ENCODE measurements around the gene MRPS6. TPM values are rescaled to one million over a fixed set of nuclear protein-coding genes. Genes with fewer than 3 reads are reported as not detected.

MRPS6 gene
- total and polyA plus RNA-seq, 7 donors: 41.0 to 118 (median 78.8) TPM

GRCh38 chr21:34076835-34077234, 3.5 kb downstream of the MRPS6 start:
- DNase-seq: no peak
- no peaks in the 10 kb centered on the region for H3K36me3 ChIP-seq
- H3K27me3 ChIP-seq: no peaks in the 10 kb centered on the region
- H3K4me1 ChIP-seq: peaks cover 0 to 78% (median 71%) of the 10 kb centered on the region in 4 donors
- H3K4me3 ChIP-seq: peak overlapping the region in 1 of 4 donors; percentile 69
- 93 to 98% methylated on average over 1 of the region's 1 CpG for WGBS, 2 donors
- H3K27ac ChIP-seq: no peak overlapping the region
- intact Hi-C loops (cut with DNase I): loop anchor here (5.0 to 10.0 kb wide), 2 partner anchors 55 to 432 kb away; partner anchors contain the start of genes CRYZL1 and ITSN1
- H3K9me3 ChIP-seq: no peaks in the 10 kb centered on the region
- TF ChIP-seq CTCF (IDR thresholded peaks at IDR 0.05) (no peak), POLR2AphosphoS5 (IDR thresholded peaks at IDR 0.05) (no peak), EP300 (IDR thresholded peaks at IDR 0.05) (no peak), POLR2A (IDR thresholded peaks at IDR 0.05) (no peak)

- H3K36me3 ChIP-seq: no peaks in the 10 kb centered on the region
- no peak for TF ChIP-seq POLR2AphosphoS5 (IDR thresholded peaks at IDR 0.05)
- no peak for TF ChIP-seq CTCF (IDR thresholded peaks at IDR 0.05)
- TF ChIP-seq EP300 (IDR thresholded peaks at IDR 0.05): no peak
- no peak for TF ChIP-seq POLR2A (IDR thresholded peaks at IDR 0.05)
- no peak overlapping the region for H3K27ac ChIP-seq
- H3K4me1 ChIP-seq: peaks cover 0 to 81% (median 74%) of the 10 kb centered on the region in 4 donors
- intact Hi-C loops (cut with DNase I): loop anchor here (5.0 to 10.0 kb wide), 2 partner anchors 56 to 433 kb away; partner anchors contain the start of genes CRYZL1 and ITSN1
- WGBS, 2 donors: 52 to 71% methylated on average over 1 of the region's 1 CpG
- H3K9me3 ChIP-seq: no peaks in the 10 kb centered on the region
- DNase-seq: no peak
- H3K4me3 ChIP-seq: no peak overlapping the region
- no peaks in the 10 kb centered on the region for H3K27me3 ChIP-seq
Measured at GRCh38 chr21:34077888-34078287, 4.5 kb downstream of the MRPS6 start.

DNA sequence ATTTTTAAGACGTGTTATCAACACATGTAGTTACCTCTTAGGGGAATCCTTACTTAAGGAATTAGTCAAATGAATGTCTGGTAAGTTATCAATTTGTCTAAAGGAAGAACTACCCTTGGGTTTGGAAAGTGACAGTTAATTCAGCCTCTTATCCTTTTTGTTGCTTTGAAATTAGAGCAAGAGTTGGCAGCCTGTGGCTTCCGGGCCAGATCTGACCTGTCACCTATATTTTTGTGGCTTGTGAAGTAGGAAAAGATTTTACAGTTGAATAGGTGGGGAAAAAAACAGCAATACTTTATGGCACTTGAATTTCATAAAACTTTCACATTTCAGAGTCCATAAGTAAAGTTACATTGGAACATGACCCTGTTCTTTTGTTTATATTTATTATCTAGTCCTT, 5.5 kb downstream of the MRPS6 start:
- Histone ChIP-seq H3K9me3 (no peaks in the 10 kb centered on the region), H3K27ac (peak overlapping the region in 1 of 4 donors; percentile 13), H3K27me3 (no peaks in the 10 kb centered on the region), H3K4me3 (no peak overlapping the region), H3K36me3 (no peaks in the 10 kb centered on the region), H3K4me1 (peaks cover 0 to 89% (median 81%) of the 10 kb centered on the region in 4 donors)
- intact Hi-C loops (cut with DNase I): loop anchor here (5.0 to 10.0 kb wide), 2 partner anchors 57 to 434 kb away; partner anchors contain the start of genes CRYZL1 and ITSN1
- DNase-seq: no peak
- WGBS, 2 donors: 19 to 44% methylated on average over 2 of the region's 2 CpGs
- TF ChIP-seq EP300 (IDR thresholded peaks at IDR 0.05) (no peak), POLR2A (IDR thresholded peaks at IDR 0.05) (no peak), POLR2AphosphoS5 (IDR thresholded peaks at IDR 0.05) (no peak)

DNA sequence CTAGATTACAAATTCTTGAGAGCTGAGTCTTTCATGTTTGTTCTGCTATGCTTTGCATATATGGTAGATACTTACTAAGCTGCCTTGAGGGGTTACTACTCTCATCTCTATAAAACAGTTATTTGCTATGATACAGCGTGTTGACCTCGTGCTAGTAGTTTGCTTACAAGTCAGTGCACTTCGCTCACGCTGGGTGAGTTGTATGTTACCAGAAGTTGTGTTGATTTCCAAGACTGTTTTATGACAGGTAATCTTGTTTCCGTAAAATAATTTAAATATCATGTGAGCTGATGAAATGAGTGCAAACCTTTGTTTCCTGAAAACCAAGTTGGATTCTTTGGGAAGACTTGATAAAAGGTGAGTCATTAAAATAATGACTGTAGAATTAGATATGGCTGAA, 7.3 kb downstream of the MRPS6 start:
- 24 to 65% methylated on average over 5 of the region's 5 CpGs for WGBS, 2 donors
- intact Hi-C loops (cut with DNase I): no loop called here
- Histone ChIP-seq H3K4me3 (no peak overlapping the region), H3K4me1 (peaks cover 0 to 89% (median 73%) of the 10 kb centered on the region in 4 donors), H3K36me3 (no peaks in the 10 kb centered on the region), H3K27ac (no peak overlapping the region), H3K9me3 (no peaks in the 10 kb centered on the region), H3K27me3 (no peaks in the 10 kb centered on the region)
- TF ChIP-seq POLR2A (IDR thresholded peaks at IDR 0.05): no peak
- TF ChIP-seq CTCF (IDR thresholded peaks at IDR 0.05): no peak
- TF ChIP-seq POLR2AphosphoS5 (IDR thresholded peaks at IDR 0.05): no peak
- no peak for TF ChIP-seq EP300 (IDR thresholded peaks at IDR 0.05)
- no peak for DNase-seq

- no peaks in the 10 kb centered on the region for H3K27me3 ChIP-seq
- no peaks in the 10 kb centered on the region for H3K36me3 ChIP-seq
- H3K9me3 ChIP-seq: no peaks in the 10 kb centered on the region
- intact Hi-C loops (cut with DNase I): no loop called here
- DNase-seq: no peak
- 54 to 66% methylated on average over 4 of the region's 4 CpGs for whole genome bisulfite sequencing, 2 donors
- no peak overlapping the region for H3K27ac ChIP-seq
- no peak for TF ChIP-seq POLR2A (IDR thresholded peaks at IDR 0.05)
- no peak for TF ChIP-seq CTCF (IDR thresholded peaks at IDR 0.05)
- no peak for TF ChIP-seq POLR2AphosphoS5 (IDR thresholded peaks at IDR 0.05)
- TF ChIP-seq EP300 (IDR thresholded peaks at IDR 0.05): no peak
- H3K4me1 ChIP-seq: peaks cover 0 to 81% (median 69%) of the 10 kb centered on the region in 4 donors
- no peak overlapping the region for H3K4me3 ChIP-seq
Measured at GRCh38 chr21:34082769-34083168, 9.4 kb downstream of the MRPS6 start.
